Measurements from ENCODE around the gene SNTG2.

- TF ChIP-seq POLR2A (IDR thresholded peaks at IDR 0.05) (no peak), CTCF (IDR thresholded peaks at IDR 0.05 in 8 of 11, conservative IDR thresholded peaks at IDR 0.05 in 3 of 11) (no peak), POLR2AphosphoS5 (IDR thresholded peaks at IDR 0.05) (no peak)
Measured at GRCh38 chr2:1314254-1314653, 363.6 kb downstream of the SNTG2 start.

Data from spleen (tissue), 7 donors.